K562 (cell line): ENCODE measurements around the gene NEDD4L. TPM values are rescaled to one million over a fixed set of nuclear protein-coding genes. Genes with fewer than 3 reads are reported as not detected.

Source experiments
- ATAC-seq: fragments of 200-7000 bp; cut with Tn5 transposase; 3 replicates; pipeline ENCODE4 v1.9.1; 2020; ENCODE audit warnings: moderate library complexity
- BruUV-seq: library from RNA; stranded (reverse); fragments of 400-500 nt; replicated peaks from 2 replicates; lab custom pipeline; 2021; lab: Mats Ljungman, UMichigan
- CTCF ChIA-PET: fragments of 300-600 bp; formaldehyde crosslinking; extraction: SDS; loops from one replicate; lab custom pipeline; 2021; ENCODE audit warnings: low intra/inter-chr PET ratio; lab: Yijun Ruan, JAX
- POLR2A ChIA-PET: fragments of 300-600, 350-650 bp; sonication (Branson Sonifier 250); formaldehyde crosslinking; extraction: SDS; loops from one replicate; lab custom pipeline; 2021; ENCODE audit warnings: antibody characterized with exemption, inconsistent platforms; lab: Yijun Ruan, JAX
- DNase-seq, 4 experiments: peaks; one replicate each; pipeline versions ENCODE4 v3.0.0 to v3.0.0-alpha.2; 2011 to 2018; ENCODE audit warnings: low spot score in 3 of 4, mixed read lengths in 3 of 4; ENCODE audit errors: extremely low read depth in 1 of 4
- FAIRE-seq: peaks from 2 replicates; lab custom pipeline; 2011; peaks lifted over from hg19 to GRCh38; lab: Jason Lieb, UNC
- H2AFZ ChIP-seq: 2 replicates; pipeline ENCODE4 v1.6.0; 2011; ENCODE audit warnings: low read depth, low read length, control low read depth, inconsistent platforms
- H3K27ac ChIP-seq: fragments of 200-600 bp; 3 replicates; pipeline ENCODE4 v1.8.0; 2011; ENCODE audit warnings: low read depth, mild to moderate bottlenecking, control low read depth, inconsistent platforms, low read length, moderate library complexity, mixed read lengths; ENCODE audit errors: extremely low read depth
- H3K27me3 ChIP-seq, 2 experiments: fragments of 300-600 bp in 1 of 2; 2 replicates in 1 of 2; 3 replicates in 1 of 2; pipeline versions ENCODE4 v1.6.0 to v1.8.0; 2011; ENCODE audit warnings: inconsistent platforms in 2 of 2, low read length in 2 of 2, mild to moderate bottlenecking in 1 of 2, mixed read lengths in 1 of 2, moderate library complexity in 1 of 2; ENCODE audit not compliant: control insufficient read depth in 2 of 2, insufficient read depth in 2 of 2
- H3K36me3 ChIP-seq: fragments of 300-600 bp; 3 replicates; pipeline ENCODE4 v1.8.0; 2011; ENCODE audit warnings: mild to moderate bottlenecking, low read length, inconsistent platforms; ENCODE audit not compliant: control insufficient read depth, insufficient read depth
- H3K4me1 ChIP-seq, 2 experiments: fragments of 200-600 bp in 1 of 2; replicated peaks in 1 of 2; 2 replicates in 1 of 2; 3 replicates in 1 of 2; pipeline versions ENCODE4 v1.5.1 to v1.8.0; 2011; ENCODE audit warnings: inconsistent platforms in 2 of 2, low read length in 2 of 2, mild to moderate bottlenecking in 1 of 2, mixed read lengths in 1 of 2, moderate library complexity in 1 of 2; ENCODE audit not compliant: control insufficient read depth in 2 of 2, insufficient read depth in 2 of 2
- H3K4me2 ChIP-seq: 2 replicates; pipeline ENCODE4 v1.6.1; 2011; ENCODE audit warnings: low read length, control low read depth, inconsistent platforms, mixed read lengths; ENCODE audit not compliant: insufficient read depth
- H3K4me3 ChIP-seq: fragments of 200-600 bp; sonication (generic), shearing (Covaris generic); 2 replicates; pipeline ENCODE4 v1.5.1; 2016; ENCODE audit warnings: control low read depth, inconsistent platforms
- H3K79me2 ChIP-seq: fragments of 200-600 bp; 3 replicates; pipeline ENCODE4 v1.8.0; 2011; ENCODE audit warnings: low read length, inconsistent platforms; ENCODE audit not compliant: control insufficient read depth, insufficient read depth
- H3K9ac ChIP-seq, 2 experiments: 2 replicates each; pipeline versions ENCODE4 v1.6.0 to v1.6.1; 2011; ENCODE audit warnings: low read depth in 2 of 2, low read length in 2 of 2, control low read depth in 1 of 2, inconsistent platforms in 1 of 2, mild to moderate bottlenecking in 1 of 2, mixed read lengths in 1 of 2; ENCODE audit not compliant: insufficient read depth in 1 of 2
- H3K9me1 ChIP-seq: one replicate; pipeline ENCODE4 v1.6.0; 2011; ENCODE audit warnings: inconsistent platforms, mild to moderate bottlenecking, low read length, moderate library complexity; ENCODE audit not compliant: control insufficient read depth, insufficient read depth
- H3K9me3 ChIP-seq: replicated peaks from 2 replicates; pipeline ENCODE4 v1.5.1; 2011; ENCODE audit warnings: low read depth, low read length, inconsistent platforms; ENCODE audit not compliant: control insufficient read depth, insufficient read depth
- H4K20me1 ChIP-seq: replicated peaks from 2 replicates; pipeline ENCODE4 v1.6.1; 2011; ENCODE audit warnings: low read length, inconsistent platforms, mixed read lengths; ENCODE audit not compliant: control insufficient read depth, insufficient read depth
- ATF7 ChIP-seq: fragments of 450-650 bp; IDR thresholded peaks from 2 replicates; pipeline ENCODE4 v1.7.1; 2014; ENCODE audit warnings: mild to moderate bottlenecking, moderate library complexity
- CCNT2 ChIP-seq: IDR thresholded peaks from 2 replicates; pipeline ENCODE4 v1.6.1; 2011; ENCODE audit warnings: borderline replicate concordance, low read depth, mild to moderate bottlenecking, moderate library complexity, mixed read lengths, low read length; ENCODE audit not compliant: insufficient read length; ENCODE audit errors: extremely low read depth
- MEF2A ChIP-seq: IDR thresholded peaks from 2 replicates; pipeline ENCODE4 v1.6.1; 2011; ENCODE audit warnings: low read depth, mild to moderate bottlenecking, low read length, moderate library complexity; ENCODE audit not compliant: control insufficient read depth
- NFIC ChIP-seq: fragments of 450-650 bp; IDR thresholded peaks from 2 replicates; pipeline ENCODE4 v1.6.1; 2017; ENCODE audit warnings: mild to moderate bottlenecking, inconsistent platforms
- WGBS: fragments of 100-300 bp; shearing (Covaris generic); methylation state at CpG from one replicate; pipeline ENCODE4 v1.1.6; 2016; ENCODE audit warnings: low coverage, mixed read lengths; ENCODE audit not compliant: insufficient coverage; ENCODE audit errors: missing lambda C conversion rate; 5-methylcytosine and 5-hydroxymethylcytosine counted together
- in situ Hi-C: fragments of 300-500 bp; cut with MboI; formaldehyde crosslinking; loops from 4 replicates; pipeline ENCODE4 v1.15.0; 2018; ENCODE audit warnings: inconsistent platforms, mixed read lengths
- intact Hi-C: fragments of 100-400 bp; cut with micrococcal nuclease; formaldehyde crosslinking; loops from 2 replicates; pipeline ENCODE4 v1.14.2; 2022
- polyA plus RNA-seq, 8 experiments: library from polyadenylated mRNA; depleted of rRNA in 4 of 8; stranded (reverse) in 5 of 8; unstranded in 3 of 8; fragments of >200 nt; fragmentation: Nextera tagmentation in 2 of 8; fragmentation: Illumina TruSeq in 1 of 8; extraction: Ambion mirVana in 2 of 8; extraction: Trizol in 1 of 8; gene quantifications; 2 replicates each; pipeline versions ENCODE4 v1.2.1 to v1.2.3, GENCODE V29; 2011 to 2014; ENCODE audit warnings: inconsistent platforms in 1 of 8, missing spikeins in 1 of 8
- total RNA-seq, 7 experiments: library from RNA; depleted of rRNA in 6 of 7; stranded (reverse); fragments of >200 nt in 6 of 7; fragmentation: Illumina TruSeq in 2 of 7; extraction: Trizol in 2 of 7; gene quantifications; 2 replicates each; pipeline versions ENCODE4 v1.2.1 to v1.2.3, GENCODE V29; 2011 to 2021; ENCODE audit warnings: low replicate concordance in 1 of 7

Gene NEDD4L
- total and polyA plus RNA-seq, 9 of the 15 experiments (the other 6 are each of a cell fraction or from before 2014, with no cell fraction given) = 8.1 to 33.4 (median 19.9) TPM

DNA sequence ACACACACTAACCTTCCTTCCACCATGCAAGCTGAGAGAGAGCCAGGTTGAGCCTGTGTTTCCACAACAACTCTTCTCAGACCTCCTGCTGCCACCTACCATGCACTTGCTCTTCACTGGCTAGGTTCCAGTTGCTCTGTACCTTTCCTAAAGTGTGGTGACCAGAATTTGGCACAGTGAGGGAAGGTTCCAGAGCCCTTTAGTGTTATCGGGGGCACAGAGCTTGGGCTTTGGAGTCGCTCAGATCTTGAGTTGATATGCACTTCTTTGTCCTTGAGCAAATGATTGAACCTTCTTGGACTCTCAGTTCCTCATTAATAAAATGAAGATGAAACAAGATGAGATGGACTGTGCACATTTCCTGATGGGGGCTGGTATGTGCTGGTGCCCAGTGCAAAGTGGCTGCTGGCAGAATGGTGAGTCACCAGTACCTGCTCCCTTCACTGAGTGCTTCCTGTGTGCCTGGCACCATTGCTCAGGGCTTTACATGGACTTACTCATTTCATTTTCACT lies 47.1 kb downstream of the NEDD4L start:
- Histone ChIP-seq H3K9ac (no peak overlapping the region), H4K20me1 (no peaks in the 10 kb centered on the region), H3K27ac (no peak overlapping the region), H3K9me3 (0 out of 2 replicates have a peak, but pooled peaks cover 2% of the 10 kb centered on the region), H3K36me3 (no peaks in the 10 kb centered on the region), H3K79me2 (0 out of 3 replicates have a peak, but pooled peaks cover 5% of the 10 kb centered on the region), H3K4me3 (no peak overlapping the region), H3K9me1 (peaks cover 2% of the 10 kb centered on the region), H3K4me2 (no peak overlapping the region), H3K4me1 (peaks cover 5 to 10% of the 10 kb centered on the region in 2 experiments; a peak in 3 of 5 replicates), H3K27me3 (no peaks in the 10 kb centered on the region), H2AFZ (no peak overlapping the region)
- 74% methylated on average over 2 of the region's 2 CpGs for WGBS
- no peak for ATAC-seq
- DNase-seq = no peak
- intact Hi-C loops = no loop called here
- ChIA-PET POLR2A (interaction anchor here (1.1 kb wide), 1 partner anchor 12 kb away, joined by 3 read pairs; no protein-coding TSS in a partner anchor), CTCF (no interaction called here)
- no TSS peak for BruUV-seq
- in situ Hi-C loops = no loop called here
- TF ChIP-seq ATF7 (no peak), NFIC (0 out of 2 replicates have a peak, but pooled peaks have one; percentile 8), CCNT2 (no peak)
- no peak for FAIRE-seq

DNA sequence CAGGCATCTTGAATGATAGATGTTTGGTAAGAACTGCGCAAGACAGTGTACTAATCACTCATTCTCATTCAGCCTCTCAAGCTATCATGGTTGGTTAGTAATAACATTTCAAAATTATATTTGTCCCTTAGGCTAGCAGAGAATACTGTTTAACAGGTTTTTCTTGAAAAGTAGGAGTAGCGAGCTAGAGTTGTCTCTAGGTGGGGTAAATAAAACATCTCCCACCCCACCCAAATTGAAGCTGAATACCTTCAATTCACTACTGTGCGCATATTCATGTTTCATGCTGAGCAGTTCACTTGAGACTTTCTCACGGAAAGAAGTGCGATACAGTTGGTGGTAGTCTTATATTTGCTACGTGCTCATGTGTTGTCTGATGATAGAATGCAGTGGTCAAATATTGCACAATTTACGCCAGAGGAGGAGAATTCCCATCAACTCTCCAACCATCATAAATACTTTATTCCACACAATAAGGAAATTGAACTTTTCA lies 49.3 kb downstream of the NEDD4L start:
- no peaks in the 10 kb centered on the region for H4K20me1 ChIP-seq
- H3K4me2 ChIP-seq = no peak overlapping the region
- BruUV-seq = no TSS peak
- no peak overlapping the region for H2AFZ ChIP-seq
- FAIRE-seq = no peak
- intact Hi-C loops (no loop called here), in situ Hi-C loops (no loop called here)
- no peak for TF ChIP-seq MEF2A
- peaks cover 0 to 11% of the 10 kb centered on the region in 2 experiments; a peak in 2 of 5 replicates for H3K4me1 ChIP-seq
- H3K9ac ChIP-seq = no peak overlapping the region
- H3K79me2 ChIP-seq = 0 out of 3 replicates have a peak, but pooled peaks cover 5% of the 10 kb centered on the region
- H3K36me3 ChIP-seq = no peaks in the 10 kb centered on the region
- POLR2A ChIA-PET = interaction anchor here (0.5 to 0.6 kb wide), 2 partner anchors 13 to 208 kb away, joined by 3 read pairs; no protein-coding TSS in a partner anchor
- WGBS = 92% methylated on average over 7 of the region's 7 CpGs
- no peak for DNase-seq
- no peaks in the 10 kb centered on the region for H3K27me3 ChIP-seq
- H3K4me3 ChIP-seq = no peak overlapping the region
- CTCF ChIA-PET = no interaction called here
- H3K9me1 ChIP-seq = peaks cover 2% of the 10 kb centered on the region
- no peak for ATAC-seq
- H3K9me3 ChIP-seq = no peaks in the 10 kb centered on the region
- no peak overlapping the region for H3K27ac ChIP-seq
